Measurements from ENCODE around the gene PTPA.
"Not testable (repeated sequence)": the region's sequence is repeated elsewhere in the genome, so short reads cannot be mapped to it uniquely, and the experiment has no call there.

Gene PTPA

GRCh38 chr9:129177791-129178567, 66.8 kb downstream of the PTPA start, which contains the start of gene IER5L:
IER5L (minus strand) TSS chr9:129178261; CDS start chr9:129178052, 209 bp downstream.
- DNase-seq (ENCODE audit: low spot score), result peak; percentile 100

- no peak for DNase-seq (ENCODE audit: low spot score)
These were observed 67.6 kb downstream of the PTPA start for GRCh38 chr9:129178568-129179382.

- DNase-seq (ENCODE audit: low spot score), result no peak
These were observed 70.0 kb downstream of the PTPA start for GRCh38 chr9:129181246-129181645.

- DNase-seq (ENCODE audit: low spot score), result no peak
These were observed 70.9 kb downstream of the PTPA start for GRCh38 chr9:129182122-129182521.

- DNase-seq (ENCODE audit: low spot score), result no peak
These were observed 71.6 kb downstream of the PTPA start for GRCh38 chr9:129182625-129183494.

GRCh38 chr9:129183495-129184218, 72.4 kb downstream of the PTPA start:
- no peak for DNase-seq (ENCODE audit: low spot score)

- no peak for DNase-seq (ENCODE audit: low spot score)
These were observed 73.0 kb downstream of the PTPA start for GRCh38 chr9:129184219-129184524.

GRCh38 chr9:129184596-129185122, 73.4 kb downstream of the PTPA start:
- no peak for DNase-seq (ENCODE audit: low spot score)

- no peak for DNase-seq (ENCODE audit: low spot score)
These were observed 74.2 kb downstream of the PTPA start for GRCh38 chr9:129185402-129185801.

- DNase-seq (ENCODE audit: low spot score), result no peak
These were observed 74.8 kb downstream of the PTPA start for GRCh38 chr9:129185991-129186390.

- no peak for DNase-seq (ENCODE audit: low spot score)
These were observed 75.8 kb downstream of the PTPA start for GRCh38 chr9:129187042-129187441.

GRCh38 chr9:129189971-129190370, 78.8 kb downstream of the PTPA start:
- DNase-seq (ENCODE audit: low spot score), result not testable (repeated sequence)

GRCh38 chr9:129191234-129191633, 80.0 kb downstream of the PTPA start:
- DNase-seq (ENCODE audit: low spot score), result no peak

- no peak for DNase-seq (ENCODE audit: low spot score)
These were observed 82.4 kb downstream of the PTPA start for GRCh38 chr9:129193655-129194054.

GRCh38 chr9:129194221-129194620, 83.0 kb downstream of the PTPA start:
- no peak for DNase-seq (ENCODE audit: low spot score)

GRCh38 chr9:129195606-129196005, 84.4 kb downstream of the PTPA start:
- no peak for DNase-seq (ENCODE audit: low spot score)

- DNase-seq (ENCODE audit: low spot score), result not testable (repeated sequence)
These were observed 85.8 kb downstream of the PTPA start for GRCh38 chr9:129197045-129197444.

- no peak for DNase-seq (ENCODE audit: low spot score)
These were observed 86.7 kb downstream of the PTPA start for GRCh38 chr9:129197978-129198318.

Measured in AG08396 (cell line).